ENCODE results near the gene LSMEM2. TPM values are rescaled to one million over a fixed set of nuclear protein-coding genes. Genes with fewer than 3 reads are reported as not detected.

LSMEM2 gene
- total and polyA plus RNA-seq, 9 of the 15 experiments (the other 6 are each of a cell fraction or from before 2014, with no cell fraction given): not detected

DNA sequence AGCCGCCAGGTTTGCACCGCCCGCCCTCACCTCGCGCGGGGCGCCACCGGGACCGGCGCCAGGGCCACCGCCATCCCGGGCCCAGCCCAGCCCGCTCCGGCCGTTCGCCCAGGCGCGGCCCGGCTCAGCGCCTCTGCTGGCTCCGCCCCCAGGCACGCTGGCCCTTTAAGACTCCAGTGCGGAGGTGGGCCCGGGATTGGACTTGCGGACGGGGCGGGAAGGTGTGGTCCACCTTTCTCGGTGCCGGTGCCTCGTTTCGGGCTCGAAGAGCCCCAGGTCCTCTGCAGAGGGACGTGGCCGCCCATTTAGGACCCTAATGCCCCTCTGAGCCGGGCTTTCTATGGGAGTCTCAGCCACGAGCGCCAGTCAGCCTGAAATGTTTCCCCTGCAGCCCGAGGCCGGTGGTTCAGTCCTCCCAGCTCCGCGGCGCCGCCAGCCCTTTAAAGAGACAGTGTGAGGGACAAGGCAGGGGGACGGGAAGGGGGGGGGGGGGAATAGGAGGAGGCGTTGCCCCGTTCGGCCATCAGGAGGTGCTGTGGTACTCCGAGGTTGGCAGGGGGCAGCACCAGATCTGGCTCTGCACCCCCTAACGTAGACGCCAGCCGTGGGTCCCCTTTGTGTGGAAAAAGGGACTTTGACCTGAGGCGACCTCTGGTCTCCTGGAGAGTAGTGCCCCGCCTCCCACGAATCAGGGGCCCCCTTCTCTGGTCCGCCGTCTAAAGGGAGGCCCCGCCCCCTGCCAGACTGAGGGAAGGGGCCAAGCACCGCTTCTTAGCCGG is 42.6 kb downstream of the LSMEM2 start (continued):
- TF ChIP-seq, protein P1, sequence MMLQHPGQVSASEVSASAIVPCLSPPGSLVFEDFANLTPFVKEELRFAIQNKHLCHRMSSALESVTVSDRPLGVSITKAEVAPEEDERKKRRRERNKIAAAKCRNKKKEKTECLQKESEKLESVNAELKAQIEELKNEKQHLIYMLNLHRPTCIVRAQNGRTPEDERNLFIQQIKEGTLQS (IDR thresholded peaks at IDR 0.05): peak; percentile 37; the same call in 1 of the 2 replicates
- TF ChIP-seq, protein P1 (CRISPR knock-in tag; conservative IDR thresholded peaks at IDR 0.05): no peak
- TF ChIP-seq, protein P2, sequence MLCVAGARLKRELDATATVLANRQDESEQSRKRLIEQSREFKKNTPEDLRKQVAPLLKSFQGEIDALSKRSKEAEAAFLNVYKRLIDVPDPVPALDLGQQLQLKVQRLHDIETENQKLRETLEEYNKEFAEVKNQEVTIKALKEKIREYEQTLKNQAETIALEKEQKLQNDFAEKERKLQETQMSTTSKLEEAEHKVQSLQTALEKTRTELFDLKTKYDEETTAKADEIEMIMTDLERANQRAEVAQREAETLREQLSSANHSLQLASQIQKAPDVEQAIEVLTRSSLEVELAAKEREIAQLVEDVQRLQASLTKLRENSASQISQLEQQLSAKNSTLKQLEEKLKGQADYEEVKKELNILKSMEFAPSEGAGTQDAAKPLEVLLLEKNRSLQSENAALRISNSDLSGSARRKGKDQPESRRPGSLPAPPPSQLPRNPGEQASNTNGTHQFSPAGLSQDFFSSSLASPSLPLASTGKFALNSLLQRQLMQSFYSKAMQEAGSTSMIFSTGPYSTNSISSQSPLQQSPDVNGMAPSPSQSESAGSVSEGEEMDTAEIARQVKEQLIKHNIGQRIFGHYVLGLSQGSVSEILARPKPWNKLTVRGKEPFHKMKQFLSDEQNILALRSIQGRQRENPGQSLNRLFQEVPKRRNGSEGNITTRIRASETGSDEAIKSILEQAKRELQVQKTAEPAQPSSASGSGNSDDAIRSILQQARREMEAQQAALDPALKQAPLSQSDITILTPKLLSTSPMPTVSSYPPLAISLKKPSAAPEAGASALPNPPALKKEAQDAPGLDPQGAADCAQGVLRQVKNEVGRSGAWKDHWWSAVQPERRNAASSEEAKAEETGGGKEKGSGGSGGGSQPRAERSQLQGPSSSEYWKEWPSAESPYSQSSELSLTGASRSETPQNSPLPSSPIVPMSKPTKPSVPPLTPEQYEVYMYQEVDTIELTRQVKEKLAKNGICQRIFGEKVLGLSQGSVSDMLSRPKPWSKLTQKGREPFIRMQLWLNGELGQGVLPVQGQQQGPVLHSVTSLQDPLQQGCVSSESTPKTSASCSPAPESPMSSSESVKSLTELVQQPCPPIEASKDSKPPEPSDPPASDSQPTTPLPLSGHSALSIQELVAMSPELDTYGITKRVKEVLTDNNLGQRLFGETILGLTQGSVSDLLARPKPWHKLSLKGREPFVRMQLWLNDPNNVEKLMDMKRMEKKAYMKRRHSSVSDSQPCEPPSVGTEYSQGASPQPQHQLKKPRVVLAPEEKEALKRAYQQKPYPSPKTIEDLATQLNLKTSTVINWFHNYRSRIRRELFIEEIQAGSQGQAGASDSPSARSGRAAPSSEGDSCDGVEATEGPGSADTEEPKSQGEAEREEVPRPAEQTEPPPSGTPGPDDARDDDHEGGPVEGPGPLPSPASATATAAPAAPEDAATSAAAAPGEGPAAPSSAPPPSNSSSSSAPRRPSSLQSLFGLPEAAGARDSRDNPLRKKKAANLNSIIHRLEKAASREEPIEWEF (CRISPR knock-in tag; IDR thresholded peaks at IDR 0.05): no peak
- TF ChIP-seq, protein P3, sequence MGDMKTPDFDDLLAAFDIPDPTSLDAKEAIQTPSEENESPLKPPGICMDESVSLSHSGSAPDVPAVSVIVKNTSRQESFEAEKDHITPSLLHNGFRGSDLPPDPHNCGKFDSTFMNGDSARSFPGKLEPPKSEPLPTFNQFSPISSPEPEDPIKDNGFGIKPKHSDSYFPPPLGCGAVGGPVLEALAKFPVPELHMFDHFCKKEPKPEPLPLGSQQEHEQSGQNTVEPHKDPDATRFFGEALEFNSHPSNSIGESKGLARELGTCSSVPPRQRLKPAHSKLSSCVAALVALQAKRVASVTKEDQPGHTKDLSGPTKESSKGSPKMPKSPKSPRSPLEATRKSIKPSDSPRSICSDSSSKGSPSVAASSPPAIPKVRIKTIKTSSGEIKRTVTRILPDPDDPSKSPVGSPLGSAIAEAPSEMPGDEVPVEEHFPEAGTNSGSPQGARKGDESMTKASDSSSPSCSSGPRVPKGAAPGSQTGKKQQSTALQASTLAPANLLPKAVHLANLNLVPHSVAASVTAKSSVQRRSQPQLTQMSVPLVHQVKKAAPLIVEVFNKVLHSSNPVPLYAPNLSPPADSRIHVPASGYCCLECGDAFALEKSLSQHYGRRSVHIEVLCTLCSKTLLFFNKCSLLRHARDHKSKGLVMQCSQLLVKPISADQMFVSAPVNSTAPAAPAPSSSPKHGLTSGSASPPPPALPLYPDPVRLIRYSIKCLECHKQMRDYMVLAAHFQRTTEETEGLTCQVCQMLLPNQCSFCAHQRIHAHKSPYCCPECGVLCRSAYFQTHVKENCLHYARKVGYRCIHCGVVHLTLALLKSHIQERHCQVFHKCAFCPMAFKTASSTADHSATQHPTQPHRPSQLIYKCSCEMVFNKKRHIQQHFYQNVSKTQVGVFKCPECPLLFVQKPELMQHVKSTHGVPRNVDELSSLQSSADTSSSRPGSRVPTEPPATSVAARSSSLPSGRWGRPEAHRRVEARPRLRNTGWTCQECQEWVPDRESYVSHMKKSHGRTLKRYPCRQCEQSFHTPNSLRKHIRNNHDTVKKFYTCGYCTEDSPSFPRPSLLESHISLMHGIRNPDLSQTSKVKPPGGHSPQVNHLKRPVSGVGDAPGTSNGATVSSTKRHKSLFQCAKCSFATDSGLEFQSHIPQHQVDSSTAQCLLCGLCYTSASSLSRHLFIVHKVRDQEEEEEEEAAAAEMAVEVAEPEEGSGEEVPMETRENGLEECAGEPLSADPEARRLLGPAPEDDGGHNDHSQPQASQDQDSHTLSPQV (IDR thresholded peaks at IDR 0.05): no peak
- no peak for TF ChIP-seq DPF2 (IDR thresholded peaks at IDR 0.05)
- TF ChIP-seq, protein P4, sequence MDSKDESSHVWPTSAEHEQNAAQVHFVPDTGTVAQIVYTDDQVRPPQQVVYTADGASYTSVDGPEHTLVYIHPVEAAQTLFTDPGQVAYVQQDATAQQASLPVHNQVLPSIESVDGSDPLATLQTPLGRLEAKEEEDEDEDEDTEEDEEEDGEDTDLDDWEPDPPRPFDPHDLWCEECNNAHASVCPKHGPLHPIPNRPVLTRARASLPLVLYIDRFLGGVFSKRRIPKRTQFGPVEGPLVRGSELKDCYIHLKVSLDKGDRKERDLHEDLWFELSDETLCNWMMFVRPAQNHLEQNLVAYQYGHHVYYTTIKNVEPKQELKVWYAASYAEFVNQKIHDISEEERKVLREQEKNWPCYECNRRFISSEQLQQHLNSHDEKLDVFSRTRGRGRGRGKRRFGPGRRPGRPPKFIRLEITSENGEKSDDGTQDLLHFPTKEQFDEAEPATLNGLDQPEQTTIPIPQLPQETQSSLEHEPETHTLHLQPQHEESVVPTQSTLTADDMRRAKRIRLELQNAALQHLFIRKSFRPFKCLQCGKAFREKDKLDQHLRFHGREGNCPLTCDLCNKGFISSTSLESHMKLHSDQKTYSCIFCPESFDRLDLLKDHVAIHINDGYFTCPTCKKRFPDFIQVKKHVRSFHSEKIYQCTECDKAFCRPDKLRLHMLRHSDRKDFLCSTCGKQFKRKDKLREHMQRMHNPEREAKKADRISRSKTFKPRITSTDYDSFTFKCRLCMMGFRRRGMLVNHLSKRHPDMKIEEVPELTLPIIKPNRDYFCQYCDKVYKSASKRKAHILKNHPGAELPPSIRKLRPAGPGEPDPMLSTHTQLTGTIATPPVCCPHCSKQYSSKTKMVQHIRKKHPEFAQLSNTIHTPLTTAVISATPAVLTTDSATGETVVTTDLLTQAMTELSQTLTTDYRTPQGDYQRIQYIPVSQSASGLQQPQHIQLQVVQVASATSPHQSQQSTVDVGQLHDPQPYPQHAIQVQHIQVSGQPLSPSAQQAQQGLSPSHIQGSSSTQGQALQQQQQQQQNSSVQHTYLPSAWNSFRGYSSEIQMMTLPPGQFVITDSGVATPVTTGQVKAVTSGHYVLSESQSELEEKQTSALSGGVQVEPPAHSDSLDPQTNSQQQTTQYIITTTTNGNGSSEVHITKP (IDR thresholded peaks at IDR 0.05; ENCODE audit: partially characterized antibody): peak; percentile 100
- TF ChIP-seq BHLHE40 (IDR thresholded peaks at IDR 0.05; ENCODE audit: low read length): peak; percentile 89
- peak; percentile 57; the same call in 1 of the 2 replicates for TF ChIP-seq NCOA6 (IDR thresholded peaks at IDR 0.05)
